Hepatocyte (in vitro differentiated cells): Measurements from ENCODE around the gene AFF2.

Experiments
- CTCF ChIP-seq: fragments of 200-600 bp; sonication (generic); IDR thresholded peaks from 2 replicates; pipeline ENCODE4 v1.5.1; 2016; ENCODE audit warnings: antibody characterized with exemption, mild to moderate bottlenecking; ENCODE audit not compliant: poor library complexity
- EZH2 ChIP-seq: fragments of 200-600 bp; sonication (generic); IDR thresholded peaks from 2 replicates; pipeline ENCODE4 v1.6.1; 2016; ENCODE audit warnings: antibody characterized with exemption, mild to moderate bottlenecking, borderline replicate concordance
- EZH2phosphoT487 ChIP-seq: fragments of 200-600 bp; sonication (generic); IDR thresholded peaks from one replicate; pipeline ENCODE4 v1.6.1; 2018; ENCODE audit warnings: antibody characterized with exemption, mild to moderate bottlenecking, low read depth, moderate library complexity; ENCODE audit not compliant: unreplicated experiment, severe bottlenecking

- no peak for TF ChIP-seq CTCF
- no peak for TF ChIP-seq EZH2phosphoT487
- TF ChIP-seq EZH2: no peak
Measured at GRCh38 chrX:148806145-148806870, 305.9 kb downstream of the AFF2 start.
